Liver (tissue), 9 donors: ENCODE results near the gene PSME2. TPM values are rescaled to one million over a fixed set of nuclear protein-coding genes. Genes with fewer than 3 reads are reported as not detected.
A peak's percentile ranks its signal among the peaks of the same experiment; 100 is the strongest.

Source experiments
- DNase-seq: peaks from one replicate; pipeline ENCODE4 v3.0.0-alpha.2; 2017; ENCODE audit warnings: low spot score
- H3K27ac ChIP-seq, 2 donors: one replicate each; pipeline ENCODE4 v1.7.0; 2013; ENCODE audit warnings: inconsistent platforms in 2 of 2, low read length in 2 of 2, control low read depth in 1 of 2, low read depth in 1 of 2, mild to moderate bottlenecking in 1 of 2
- H3K27me3 ChIP-seq, 4 donors: one replicate each; pipeline versions ENCODE4 v1.6.1 to v1.7.0; 2013; ENCODE audit warnings: low read length in 3 of 4, inconsistent platforms in 1 of 4, mild to moderate bottlenecking in 1 of 4, moderate library complexity in 1 of 4; ENCODE audit not compliant: control insufficient read depth in 4 of 4, insufficient read depth in 4 of 4
- H3K36me3 ChIP-seq, 4 donors: one replicate each; pipeline versions ENCODE4 v1.6.1 to v1.7.0; 2013; ENCODE audit warnings: low read length in 3 of 4, mild to moderate bottlenecking in 3 of 4, low read depth in 1 of 4, moderate library complexity in 1 of 4; ENCODE audit not compliant: control insufficient read depth in 4 of 4, insufficient read depth in 3 of 4
- H3K4me1 ChIP-seq, 4 donors: one replicate each; pipeline versions ENCODE4 v1.6.1 to v1.7.0; 2013; ENCODE audit warnings: low read length in 3 of 4, mild to moderate bottlenecking in 3 of 4, moderate library complexity in 1 of 4; ENCODE audit not compliant: control insufficient read depth in 4 of 4, insufficient read depth in 4 of 4
- H3K4me3 ChIP-seq, 3 donors: one replicate each; pipeline versions ENCODE4 v1.6.1 to v1.7.0; 2013; ENCODE audit warnings: low read length in 3 of 3, control low read depth in 1 of 3, low read depth in 1 of 3, mild to moderate bottlenecking in 1 of 3
- H3K9ac ChIP-seq, 2 donors: one replicate each; pipeline ENCODE4 v1.7.0; 2013; ENCODE audit warnings: low read length in 2 of 2, mild to moderate bottlenecking in 2 of 2, moderate library complexity in 2 of 2, control low read depth in 1 of 2, low read depth in 1 of 2
- H3K9me3 ChIP-seq, 4 donors: one replicate each; pipeline versions ENCODE4 v1.6.1 to v1.7.0; 2013; ENCODE audit warnings: low read length in 3 of 4; ENCODE audit not compliant: control insufficient read depth in 4 of 4
- CTCF ChIP-seq: fragments of 150-350 bp; IDR thresholded peaks from 2 replicates; pipeline ENCODE4 v1.5.1; 2017; ENCODE audit warnings: improper control_type of control experiment, low read depth, low read length; ENCODE audit not compliant: missing input control
- EGR1 ChIP-seq, 2 donors: IDR thresholded peaks; 2 replicates each; pipeline ENCODE4 v1.6.1; 2016 to 2018; ENCODE audit warnings: antibody characterized with exemption in 2 of 2, low read depth in 2 of 2
- FOXA1 ChIP-seq: IDR thresholded peaks from 2 replicates; pipeline ENCODE4 v1.6.1; 2016; ENCODE audit warnings: antibody characterized with exemption
- FOXA2 ChIP-seq: IDR thresholded peaks from 2 replicates; pipeline ENCODE4 v1.6.1; 2016; ENCODE audit warnings: antibody characterized with exemption
- GABPA ChIP-seq, 2 donors: IDR thresholded peaks in 1 of 2; conservative IDR thresholded peaks in 1 of 2; 2 replicates each; pipeline ENCODE4 v1.6.1; 2016; ENCODE audit warnings: antibody characterized with exemption in 2 of 2, mild to moderate bottlenecking in 1 of 2, moderate library complexity in 1 of 2
- HNF4A ChIP-seq, 2 donors: conservative IDR thresholded peaks; 2 replicates each; pipeline ENCODE4 v1.6.1; 2016; ENCODE audit warnings: antibody characterized with exemption in 2 of 2, mild to moderate bottlenecking in 2 of 2
- HNF4G ChIP-seq: IDR thresholded peaks from 2 replicates; pipeline ENCODE4 v1.6.1; 2016; ENCODE audit warnings: antibody characterized with exemption
- JUND ChIP-seq, 2 donors: IDR thresholded peaks; 2 replicates each; pipeline ENCODE4 v1.6.1; 2016; ENCODE audit warnings: antibody characterized with exemption in 2 of 2
- MAX ChIP-seq: IDR thresholded peaks from 2 replicates; pipeline ENCODE4 v1.6.1; 2016; ENCODE audit warnings: antibody characterized with exemption
- NR2F2 ChIP-seq: IDR thresholded peaks from 2 replicates; pipeline ENCODE4 v1.6.1; 2016; ENCODE audit warnings: antibody characterized with exemption
- RAD21 ChIP-seq, 2 donors: IDR thresholded peaks; 2 replicates each; pipeline ENCODE4 v1.6.1; 2016; ENCODE audit warnings: antibody characterized with exemption in 2 of 2, mild to moderate bottlenecking in 2 of 2
- RXRA ChIP-seq, 2 donors: IDR thresholded peaks; 2 replicates each; pipeline ENCODE4 v1.6.1; 2017 to 2018; ENCODE audit warnings: antibody characterized with exemption in 2 of 2, mild to moderate bottlenecking in 1 of 2
- SP1 ChIP-seq: IDR thresholded peaks from 2 replicates; pipeline ENCODE4 v1.6.1; 2018; ENCODE audit warnings: antibody characterized with exemption, mild to moderate bottlenecking
- TAF1 ChIP-seq: conservative IDR thresholded peaks from 2 replicates; pipeline ENCODE4 v1.6.1; 2016; ENCODE audit warnings: antibody characterized with exemption, mild to moderate bottlenecking
- YY1 ChIP-seq: IDR thresholded peaks from 2 replicates; pipeline ENCODE4 v1.6.1; 2016; ENCODE audit warnings: antibody characterized with exemption, mild to moderate bottlenecking
- WGBS: extraction: QIAGEN DNeasy Blood & Tissue Kit; methylation state at CpG from one replicate; pipeline ENCODE4 v1.1.7; 2013; 5-methylcytosine and 5-hydroxymethylcytosine counted together
- polyA plus RNA-seq, 2 donors: library from polyadenylated mRNA; stranded (reverse) in 1 of 2; unstranded in 1 of 2; fragments of 200-250 nt in 1 of 2; fragments of >200 nt in 1 of 2; fragmentation: Nextera tagmentation in 1 of 2; extraction: Ambion mirVana in 1 of 2; gene quantifications; one replicate each; pipeline versions ENCODE4 v1.2.1 to v1.2.3, GENCODE V29; 2013 to 2015
- total RNA-seq, 2 donors: library from RNA; depleted of rRNA; stranded (reverse); fragments of >200 nt; gene quantifications; one replicate each; pipeline ENCODE4 v1.2.3, GENCODE V29; 2014
- TF ChIP-seq, protein P1 (sequence below): IDR thresholded peaks from 2 replicates; pipeline ENCODE4 v1.6.1; 2016; ENCODE audit warnings: antibody characterized with exemption
- TF ChIP-seq, protein P2 (sequence below): IDR thresholded peaks from 2 replicates; pipeline ENCODE4 v1.6.1; 2016; ENCODE audit warnings: antibody characterized with exemption, mild to moderate bottlenecking
- TF ChIP-seq, protein P3 (sequence below): IDR thresholded peaks from 2 replicates; pipeline ENCODE4 v1.6.1; 2016; ENCODE audit warnings: antibody characterized with exemption
- donor health status: healthy.
- donor health status: healthy.
- donor health status: healthy.
- donor health status: healthy.
- donor health status: healthy.

Gene PSME2
- total and polyA plus RNA-seq, 4 donors = 56.9 to 247 (median 92.7) TPM

GRCh38 chr14:24146978-24147760 is 759 bp upstream of the PSME2 start, which contains the start of gene RNF31:
Gene RNF31 (plus strand): TSS chr14:24147498. CDS start chr14:24147699, 201 bp downstream.
- under 1% methylated on average over 57 of the region's 57 CpGs for WGBS
- peak; percentile 96 for DNase-seq
- Histone ChIP-seq H3K27me3 (no peaks in the 10 kb centered on the region), H3K36me3 (peaks cover 5 to 39% (median 34%) of the 10 kb centered on the region in 4 donors), H3K4me1 (peaks cover 3 to 37% (median 22%) of the 10 kb centered on the region in 4 donors), H3K9ac (peak within 1 kb of the TSS; percentile 57 to 79), H3K9me3 (no peaks in the 10 kb centered on the region), H3K4me3 (peak within 1 kb of the TSS; percentile 87 to 97 (median 93)), H3K27ac (peak within 1 kb of the TSS; percentile 89 to 91)
- TF ChIP-seq NR2F2 (peak; percentile 27), YY1 (peak; percentile 10), MAX (no peak), TAF1 (peak; percentile 72), CTCF (no peak), FOXA1 (no peak), SP1 (peak; percentile 77), RXRA (IDR thresholded peaks at IDR 0.05) (peak; percentile 57 to 58), GABPA (IDR thresholded peaks at IDR 0.05 in 1 of 2, conservative IDR thresholded peaks at IDR 0.05 in 1 of 2) (peak; percentile 60 to 86), HNF4A (conservative IDR thresholded peaks at IDR 0.05) (peak in 1 of 2 donors; percentile 35), FOXA2 (no peak), RAD21 (IDR thresholded peaks at IDR 0.05) (peak in 1 of 2 donors; percentile 40), HNF4G (no peak), EGR1 (IDR thresholded peaks at IDR 0.05; ENCODE audit: low read depth in 2 of 2) (peak in 1 of 2 donors; percentile 6), JUND (IDR thresholded peaks at IDR 0.05) (no peak)
- TF ChIP-seq, protein P1, sequence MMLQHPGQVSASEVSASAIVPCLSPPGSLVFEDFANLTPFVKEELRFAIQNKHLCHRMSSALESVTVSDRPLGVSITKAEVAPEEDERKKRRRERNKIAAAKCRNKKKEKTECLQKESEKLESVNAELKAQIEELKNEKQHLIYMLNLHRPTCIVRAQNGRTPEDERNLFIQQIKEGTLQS = no peak
- TF ChIP-seq, protein P2, sequence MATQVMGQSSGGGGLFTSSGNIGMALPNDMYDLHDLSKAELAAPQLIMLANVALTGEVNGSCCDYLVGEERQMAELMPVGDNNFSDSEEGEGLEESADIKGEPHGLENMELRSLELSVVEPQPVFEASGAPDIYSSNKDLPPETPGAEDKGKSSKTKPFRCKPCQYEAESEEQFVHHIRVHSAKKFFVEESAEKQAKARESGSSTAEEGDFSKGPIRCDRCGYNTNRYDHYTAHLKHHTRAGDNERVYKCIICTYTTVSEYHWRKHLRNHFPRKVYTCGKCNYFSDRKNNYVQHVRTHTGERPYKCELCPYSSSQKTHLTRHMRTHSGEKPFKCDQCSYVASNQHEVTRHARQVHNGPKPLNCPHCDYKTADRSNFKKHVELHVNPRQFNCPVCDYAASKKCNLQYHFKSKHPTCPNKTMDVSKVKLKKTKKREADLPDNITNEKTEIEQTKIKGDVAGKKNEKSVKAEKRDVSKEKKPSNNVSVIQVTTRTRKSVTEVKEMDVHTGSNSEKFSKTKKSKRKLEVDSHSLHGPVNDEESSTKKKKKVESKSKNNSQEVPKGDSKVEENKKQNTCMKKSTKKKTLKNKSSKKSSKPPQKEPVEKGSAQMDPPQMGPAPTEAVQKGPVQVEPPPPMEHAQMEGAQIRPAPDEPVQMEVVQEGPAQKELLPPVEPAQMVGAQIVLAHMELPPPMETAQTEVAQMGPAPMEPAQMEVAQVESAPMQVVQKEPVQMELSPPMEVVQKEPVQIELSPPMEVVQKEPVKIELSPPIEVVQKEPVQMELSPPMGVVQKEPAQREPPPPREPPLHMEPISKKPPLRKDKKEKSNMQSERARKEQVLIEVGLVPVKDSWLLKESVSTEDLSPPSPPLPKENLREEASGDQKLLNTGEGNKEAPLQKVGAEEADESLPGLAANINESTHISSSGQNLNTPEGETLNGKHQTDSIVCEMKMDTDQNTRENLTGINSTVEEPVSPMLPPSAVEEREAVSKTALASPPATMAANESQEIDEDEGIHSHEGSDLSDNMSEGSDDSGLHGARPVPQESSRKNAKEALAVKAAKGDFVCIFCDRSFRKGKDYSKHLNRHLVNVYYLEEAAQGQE = no peak
- TF ChIP-seq, protein P3, sequence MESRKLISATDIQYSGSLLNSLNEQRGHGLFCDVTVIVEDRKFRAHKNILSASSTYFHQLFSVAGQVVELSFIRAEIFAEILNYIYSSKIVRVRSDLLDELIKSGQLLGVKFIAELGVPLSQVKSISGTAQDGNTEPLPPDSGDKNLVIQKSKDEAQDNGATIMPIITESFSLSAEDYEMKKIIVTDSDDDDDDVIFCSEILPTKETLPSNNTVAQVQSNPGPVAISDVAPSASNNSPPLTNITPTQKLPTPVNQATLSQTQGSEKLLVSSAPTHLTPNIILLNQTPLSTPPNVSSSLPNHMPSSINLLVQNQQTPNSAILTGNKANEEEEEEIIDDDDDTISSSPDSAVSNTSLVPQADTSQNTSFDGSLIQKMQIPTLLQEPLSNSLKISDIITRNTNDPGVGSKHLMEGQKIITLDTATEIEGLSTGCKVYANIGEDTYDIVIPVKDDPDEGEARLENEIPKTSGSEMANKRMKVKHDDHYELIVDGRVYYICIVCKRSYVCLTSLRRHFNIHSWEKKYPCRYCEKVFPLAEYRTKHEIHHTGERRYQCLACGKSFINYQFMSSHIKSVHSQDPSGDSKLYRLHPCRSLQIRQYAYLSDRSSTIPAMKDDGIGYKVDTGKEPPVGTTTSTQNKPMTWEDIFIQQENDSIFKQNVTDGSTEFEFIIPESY = no peak
